ENCODE data around the gene TMEM141. TPM values are rescaled to one million over a fixed set of nuclear protein-coding genes. Genes with fewer than 3 reads are reported as not detected.

Gene TMEM141
- total and polyA plus RNA-seq, 2 of the 8 experiments (the other 6 are each of a cell fraction or from before 2014, with no cell fraction given), result 51.1 to 137 TPM

DNA sequence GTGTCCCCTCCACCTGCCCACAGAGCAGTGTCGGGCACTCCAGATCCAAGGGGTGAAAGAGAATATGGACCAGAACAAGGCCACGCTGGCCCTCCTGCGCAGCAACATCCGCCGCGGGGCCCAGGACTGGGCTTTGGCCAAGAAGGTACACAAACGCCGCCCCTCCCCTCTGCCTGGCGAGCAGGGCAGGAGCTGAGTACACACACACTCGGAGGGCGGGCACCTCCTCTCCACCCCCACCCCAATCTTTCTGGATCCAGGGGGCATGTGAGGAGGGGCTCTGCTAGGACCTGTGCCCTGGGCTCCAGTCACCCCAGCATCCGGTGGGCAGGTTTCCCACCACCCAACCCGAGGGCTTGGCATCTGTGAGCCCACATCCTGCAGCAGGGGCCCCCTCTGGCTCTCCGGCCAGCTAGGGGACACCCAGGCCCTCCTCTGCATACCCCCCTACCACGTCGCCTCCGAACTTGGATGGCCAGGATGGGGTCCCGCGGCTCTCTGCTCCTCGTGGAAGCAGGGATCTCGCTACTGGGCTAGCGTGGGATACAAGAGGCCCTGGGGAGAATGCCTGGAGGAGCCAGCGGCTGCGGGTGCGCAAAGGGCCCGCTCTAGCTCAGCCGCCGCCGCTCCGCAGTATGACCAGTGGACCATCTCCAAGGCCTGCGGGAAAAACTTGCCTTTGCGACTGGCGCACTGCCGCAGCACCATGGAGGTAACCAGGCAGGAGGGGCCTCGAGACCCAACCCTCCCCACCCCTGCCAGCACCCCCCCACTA is 8.1 kb downstream of the TMEM141 start:
- Histone ChIP-seq H2BK5ac (ENCODE audit: low read depth, low read length) (no peak overlapping the region), H2BK12ac (ENCODE audit: low read depth, low read length) (no peak overlapping the region), H3K36me3 (ENCODE audit: control insufficient read depth in 2 of 4, insufficient read depth in 4 of 4, low read length in 3 of 4) (no peaks in the 10 kb centered on the region), H3K9me3 (ENCODE audit: insufficient read depth in 2 of 2, low read depth in 1 of 2, low read length in 1 of 2) (no peaks in the 10 kb centered on the region), H3K23me2 (ENCODE audit: low read depth, low read length) (peaks cover 15% of the 10 kb centered on the region; the same call in 1 of the 2 replicates), H3K56ac (replicated peaks; ENCODE audit: insufficient read length, low read depth, low read length) (no peak overlapping the region), H3K4ac (replicated peaks; ENCODE audit: insufficient read length, low read depth, low read length) (no peak overlapping the region), H4K8ac (ENCODE audit: extremely low read depth, insufficient read depth, low read length) (no peak overlapping the region; the same call in 1 of the 2 replicates), H3K14ac (ENCODE audit: insufficient read length) (no peak overlapping the region), H4K5ac (ENCODE audit: insufficient read length, low read depth, low read length) (no peak overlapping the region), H3K4me1 (replicated peaks in 1 of 4; ENCODE audit: control insufficient read depth in 3 of 4, insufficient read depth in 4 of 4, low read length in 3 of 4) (peaks cover 0 to 17% (median 10%) of the 10 kb centered on the region in 4 experiments; a peak in 6 of 7 replicates), H3K23ac (ENCODE audit: insufficient read length) (no peak overlapping the region), H3K18ac (ENCODE audit: extremely low read depth, low read length) (peak overlapping the region; percentile 71), H4K91ac (replicated peaks; ENCODE audit: insufficient read length, low read length) (no peak overlapping the region), H3K79me2 (ENCODE audit: control insufficient read depth in 1 of 2, insufficient read depth in 2 of 2, low read length in 2 of 2) (no peaks in the 10 kb centered on the region), H3K4me3 (ENCODE audit: extremely low read depth in 1 of 4, insufficient read depth in 2 of 4, low read depth in 3 of 4, low read length in 4 of 4) (peak overlapping the region; percentile 52 to 76 (median 61)), H3K9ac (replicated peaks in 1 of 4; ENCODE audit: extremely low read depth in 1 of 4, low read depth in 3 of 4, low read length in 3 of 4) (no peak overlapping the region; a peak in 1 of 7 replicates), H3K79me1 (ENCODE audit: low read depth, low read length) (no peaks in the 10 kb centered on the region; the same call in 1 of the 2 replicates), H2AFZ (ENCODE audit: low read length) (no peak overlapping the region), H3K27ac (ENCODE audit: low read depth, low read length) (no peak overlapping the region), H3K27me3 (replicated peaks in 1 of 4; ENCODE audit: control insufficient read depth in 3 of 4, extremely low read depth in 1 of 4, insufficient read depth in 3 of 4, low read length in 3 of 4) (peaks cover 0 to 21% (median 11%) of the 10 kb centered on the region in 4 experiments; a peak in 5 of 7 replicates), H2AK5ac (ENCODE audit: low read depth, low read length) (no peak overlapping the region), H4K20me1 (replicated peaks in 1 of 2; ENCODE audit: control insufficient read depth in 1 of 2, insufficient read depth in 2 of 2, low read length in 2 of 2) (peaks cover 0 to 2% of the 10 kb centered on the region in 2 experiments), H2BK120ac (replicated peaks; ENCODE audit: low read depth, low read length) (no peak overlapping the region), H3K4me2 (ENCODE audit: insufficient read depth in 1 of 2, low read depth in 2 of 2, low read length in 2 of 2) (peak overlapping the region; percentile 88 to 93), H2BK20ac (ENCODE audit: low read length) (no peak overlapping the region), H2BK15ac (ENCODE audit: low read length) (no peak overlapping the region)
- ChIA-PET POLR2A (ENCODE audit: partially characterized antibody) (interaction anchor here (0.9 to 2.2 kb wide), 3 partner anchors 9 to 71 kb away, joined by 3 to 12 read pairs (median 4); partner anchors contain the start of gene RABL6), CTCF (ENCODE audit: partially characterized antibody) (interaction anchor here (1.1 to 2.5 kb wide), 7 partner anchors 9 to 85 kb away, joined by 3 to 10 read pairs (median 4); partner anchors contain the start of gene AJM1)
- no peak for FAIRE-seq
- TF ChIP-seq GABPA (IDR thresholded peaks at IDR 0.05; ENCODE audit: borderline replicate concordance, insufficient read depth, low read length) (peak; percentile 22; the same call in 1 of the 2 replicates), SUZ12 (IDR thresholded peaks at IDR 0.05; ENCODE audit: low read length) (no peak), EZH2 (IDR thresholded peaks at IDR 0.05; ENCODE audit: low read depth, low read length, severe bottlenecking) (peak; percentile 35)
- WGBS, 2 experiments (ENCODE audit: extremely low coverage in 1 of 2, insufficient coverage in 1 of 2, insufficient read length in 1 of 2, insufficient replicate concordance in 2 of 2, low coverage in 1 of 2, low lambda C conversion rate in 2 of 2, missing lambda C conversion rate in 1 of 2), result 59% methylated on average over 31 of the region's 35 CpGs; no CpG with 5 or more reads in 1 of the 2 experiments
- no peak for DNase-seq (ENCODE audit: low read depth in 1 of 2, low spot score in 2 of 2)

All from H1 (cell line).